Mesodermal cell (in vitro differentiated cells): ENCODE data around the gene ARID2.

ENCODE experiments used
- H3K27ac ChIP-seq: 2 replicates; pipeline ENCODE4 v1.7.0; 2013; ENCODE audit warnings: mild to moderate bottlenecking, low read depth, low read length, moderate library complexity; ENCODE audit not compliant: severe bottlenecking
- H3K36me3 ChIP-seq: 2 replicates; pipeline ENCODE4 v1.7.1; 2013; ENCODE audit warnings: mild to moderate bottlenecking, low read length, moderate library complexity; ENCODE audit not compliant: control insufficient read depth, insufficient read depth
- H3K4me1 ChIP-seq: one replicate; pipeline ENCODE4 v1.7.1; 2013; ENCODE audit warnings: mild to moderate bottlenecking, low read length; ENCODE audit not compliant: insufficient read depth, control insufficient read depth, poor library complexity, severe bottlenecking
- H3K4me3 ChIP-seq: 2 replicates; pipeline ENCODE4 v1.7.0; 2013; ENCODE audit warnings: low read length, control low read depth, mild to moderate bottlenecking; ENCODE audit not compliant: insufficient read depth, poor library complexity, severe bottlenecking; ENCODE audit errors: extremely low read depth
- H3K9me3 ChIP-seq: 2 replicates; pipeline ENCODE4 v1.7.1; 2013; ENCODE audit warnings: mild to moderate bottlenecking, low read length, moderate library complexity; ENCODE audit not compliant: control insufficient read depth
- WGBS, 2 experiments: methylation state at CpG; one replicate each; pipeline ENCODE4 v1.1.5; 2013; ENCODE audit warnings: missing lambda C conversion rate in 2 of 2; ENCODE audit not compliant: insufficient coverage in 2 of 2; 5-methylcytosine and 5-hydroxymethylcytosine counted together

Gene ARID2

DNA sequence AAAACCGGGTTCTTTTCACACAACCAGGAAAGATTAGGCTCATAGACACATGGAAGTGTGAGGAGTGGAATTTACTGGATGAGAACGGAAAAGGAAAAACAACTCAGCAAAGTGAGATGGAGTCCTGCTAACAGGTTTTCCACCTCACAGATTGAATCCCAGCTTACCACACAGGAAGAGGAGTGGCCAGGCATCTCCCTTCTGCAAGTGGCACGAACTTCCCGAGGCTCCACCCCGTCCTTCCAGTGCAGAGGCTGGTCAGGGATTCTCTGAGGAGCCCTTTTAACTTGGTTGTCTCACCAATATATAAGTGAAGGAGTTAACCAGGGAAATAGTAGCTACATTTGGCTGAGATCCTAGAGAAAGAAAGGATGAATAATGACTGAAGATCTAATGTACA, 158.0 kb downstream of the ARID2 start:
- Histone ChIP-seq H3K27ac (no peak overlapping the region), H3K36me3 (peaks cover 41% of the 10 kb centered on the region), H3K4me3 (no peak overlapping the region), H3K9me3 (peaks cover 14% of the 10 kb centered on the region), H3K4me1 (no peaks in the 10 kb centered on the region)
- WGBS, 2 experiments, result 83 to 100% methylated on average over 1 of the region's 5 CpGs

DNA sequence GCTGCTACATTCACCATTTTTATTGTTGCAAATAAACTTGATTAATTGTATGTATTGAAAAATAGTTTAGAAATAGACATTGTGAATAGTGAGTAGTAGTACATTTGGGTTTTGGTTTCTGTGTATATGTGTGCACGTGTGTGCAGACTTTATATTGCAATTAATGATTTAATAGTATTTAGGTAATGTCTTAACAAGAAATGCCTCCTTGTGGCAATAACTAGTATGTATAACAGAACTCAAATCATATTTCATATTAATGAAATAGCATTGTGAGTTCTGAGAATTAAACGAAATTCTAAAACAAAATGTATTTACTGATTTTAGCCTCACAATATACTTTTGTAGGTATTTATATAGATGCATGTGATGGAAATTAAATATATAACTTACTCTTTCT, 160.8 kb downstream of the ARID2 start:
- Histone ChIP-seq H3K4me3 (no peak overlapping the region), H3K27ac (no peak overlapping the region), H3K36me3 (peaks cover 47% of the 10 kb centered on the region), H3K9me3 (peaks cover 7% of the 10 kb centered on the region), H3K4me1 (no peaks in the 10 kb centered on the region)
- WGBS, 2 experiments, result no CpG with 5 or more reads among the region's 2 CpGs

DNA sequence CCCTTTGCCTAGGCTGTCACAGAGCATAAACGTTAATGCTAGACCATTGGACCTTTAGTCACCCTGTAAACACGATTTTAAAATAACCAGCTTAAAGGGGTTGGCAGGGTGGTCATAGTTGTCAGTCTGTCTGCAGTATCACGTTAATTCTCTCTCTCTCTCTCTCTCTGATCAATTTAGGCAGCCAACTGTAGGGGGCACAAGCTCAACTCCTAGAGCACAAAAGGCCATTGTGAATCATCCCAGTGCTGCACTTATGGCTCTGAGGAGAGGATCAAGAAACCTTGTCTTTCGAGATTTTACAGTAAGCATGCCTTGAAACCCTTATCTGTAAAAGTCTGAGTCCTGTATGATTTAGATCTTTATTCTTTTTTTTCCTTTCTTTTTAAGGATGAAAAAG, 163.7 kb downstream of the ARID2 start:
- H3K36me3 ChIP-seq, result peaks cover 56% of the 10 kb centered on the region
- WGBS, 2 experiments, result 20 to 46% methylated on average over 1 to 3 of the region's 4 CpGs
- H3K4me1 ChIP-seq, result no peaks in the 10 kb centered on the region
- no peak overlapping the region for H3K4me3 ChIP-seq
- no peaks in the 10 kb centered on the region for H3K9me3 ChIP-seq
- H3K27ac ChIP-seq, result no peak overlapping the region

DNA sequence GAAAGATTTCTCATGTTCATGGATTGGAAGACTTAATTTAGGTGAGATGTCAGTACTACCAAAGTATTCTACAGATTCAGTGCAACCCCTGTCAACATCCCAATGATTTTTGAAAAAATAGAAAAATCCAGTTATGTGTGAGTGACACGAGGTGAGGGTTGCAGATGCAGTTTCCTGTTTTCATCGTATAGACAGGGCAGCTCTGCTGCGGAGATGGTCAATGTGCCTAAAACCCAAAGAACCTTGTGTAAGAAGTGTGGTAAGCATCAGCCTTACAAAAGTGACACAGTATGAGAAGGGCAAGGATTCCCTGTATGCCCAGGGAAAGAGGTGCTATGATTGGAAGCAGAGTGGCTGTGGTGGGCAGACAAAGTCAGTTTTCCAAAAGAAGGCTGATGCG, 166.5 kb downstream of the ARID2 start:
- no peak overlapping the region for H3K4me3 ChIP-seq
- peaks cover 75% of the 10 kb centered on the region for H3K36me3 ChIP-seq

DNA sequence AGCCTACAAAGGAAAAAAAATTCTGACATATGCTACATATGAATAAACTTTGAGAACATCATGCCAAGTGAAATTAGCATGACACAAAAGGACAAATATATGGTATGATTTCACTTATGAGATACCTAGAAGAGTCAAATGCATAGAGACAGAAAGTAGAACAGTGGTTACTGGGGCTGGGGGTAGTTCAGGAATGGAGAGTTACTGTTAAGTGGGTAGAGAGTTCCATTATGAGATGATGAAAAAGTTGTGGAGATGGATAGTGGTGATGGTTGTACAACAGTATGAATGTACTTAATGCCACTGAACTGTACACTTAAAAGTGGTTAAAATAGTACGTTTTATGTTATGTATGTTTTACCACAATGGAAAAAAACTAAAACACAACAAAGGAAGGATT, 168.6 kb downstream of the ARID2 start:
- WGBS, 2 experiments, result no CpG with 5 or more reads among the region's 1 CpG
- H3K4me1 ChIP-seq, result no peaks in the 10 kb centered on the region
- H3K36me3 ChIP-seq, result peaks cover 70% of the 10 kb centered on the region
- no peaks in the 10 kb centered on the region for H3K9me3 ChIP-seq
- no peak overlapping the region for H3K27ac ChIP-seq
- no peak overlapping the region for H3K4me3 ChIP-seq

More for the DNA sequence above, 166.5 kb downstream of the ARID2 start:
- no peaks in the 10 kb centered on the region for H3K4me1 ChIP-seq
- no peaks in the 10 kb centered on the region for H3K9me3 ChIP-seq
- WGBS, 2 experiments, result 93 to 97% methylated on average over 4 of the region's 4 CpGs
- H3K27ac ChIP-seq, result no peak overlapping the region

DNA sequence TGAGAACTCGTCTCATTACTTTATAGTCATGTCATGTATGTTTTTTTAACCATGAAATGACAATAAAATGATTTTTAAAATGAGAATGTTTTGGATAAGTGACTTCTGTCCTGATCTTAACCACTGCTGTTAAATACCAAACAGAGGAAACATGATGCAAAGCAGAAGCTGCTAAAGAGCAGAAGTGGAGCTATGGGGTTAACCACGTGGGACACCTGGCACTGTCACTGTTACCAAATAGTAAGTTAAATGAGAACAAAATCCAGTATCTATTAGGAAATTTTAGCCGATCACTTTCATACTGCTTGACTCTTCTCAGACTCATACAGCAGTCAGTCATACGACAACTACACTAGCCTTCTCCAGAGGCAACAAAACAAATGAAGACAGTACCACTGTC, 178.4 kb downstream of the ARID2 start:
- Histone ChIP-seq H3K36me3 (peaks cover 31% of the 10 kb centered on the region), H3K4me1 (peaks cover 10% of the 10 kb centered on the region), H3K9me3 (no peaks in the 10 kb centered on the region), H3K27ac (no peak overlapping the region), H3K4me3 (no peak overlapping the region)
- WGBS, 2 experiments, result 94% methylated on average over 2 of the region's 4 CpGs; no CpG with 5 or more reads in 1 of the 2 experiments

DNA sequence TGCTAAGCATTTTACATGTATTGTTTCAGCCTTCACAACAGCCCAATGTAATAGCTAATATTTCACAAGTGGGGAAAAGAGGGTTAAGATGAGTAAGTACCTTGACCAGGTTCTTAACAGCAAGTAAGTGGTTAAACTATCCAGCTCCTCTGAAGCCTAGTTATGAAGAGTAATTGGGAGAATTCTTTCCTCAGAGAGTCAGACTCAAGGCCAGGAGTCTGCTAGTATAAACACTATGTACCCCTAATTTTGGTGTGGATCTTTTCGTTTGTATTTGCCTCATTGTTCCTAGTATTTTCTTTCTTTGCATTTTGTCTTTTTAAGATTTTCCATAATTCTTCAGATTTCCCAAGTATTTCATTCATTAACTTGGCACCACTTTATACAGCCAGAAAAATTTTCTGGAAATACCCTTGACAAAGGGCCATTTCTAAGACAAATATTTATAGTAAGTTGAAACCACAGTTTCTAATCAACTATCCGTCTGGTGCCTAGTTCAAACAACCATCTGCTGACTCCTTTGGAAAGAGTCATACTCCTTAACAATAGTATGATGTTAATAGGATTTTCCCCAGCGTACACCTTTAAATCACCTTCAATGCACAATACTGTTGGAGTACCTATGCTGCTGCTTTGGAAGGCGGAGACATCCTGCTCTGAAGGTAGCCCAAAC, 179.7 kb downstream of the ARID2 start:
- H3K27ac ChIP-seq, result no peak overlapping the region
- H3K36me3 ChIP-seq, result peaks cover 26% of the 10 kb centered on the region
- no peaks in the 10 kb centered on the region for H3K9me3 ChIP-seq
- 100% methylated on average over 1 of the region's 4 CpGs; no CpG with 5 or more reads in 1 of the 2 experiments for WGBS, 2 experiments
- peaks cover 17% of the 10 kb centered on the region for H3K4me1 ChIP-seq
- H3K4me3 ChIP-seq, result no peak overlapping the region

DNA sequence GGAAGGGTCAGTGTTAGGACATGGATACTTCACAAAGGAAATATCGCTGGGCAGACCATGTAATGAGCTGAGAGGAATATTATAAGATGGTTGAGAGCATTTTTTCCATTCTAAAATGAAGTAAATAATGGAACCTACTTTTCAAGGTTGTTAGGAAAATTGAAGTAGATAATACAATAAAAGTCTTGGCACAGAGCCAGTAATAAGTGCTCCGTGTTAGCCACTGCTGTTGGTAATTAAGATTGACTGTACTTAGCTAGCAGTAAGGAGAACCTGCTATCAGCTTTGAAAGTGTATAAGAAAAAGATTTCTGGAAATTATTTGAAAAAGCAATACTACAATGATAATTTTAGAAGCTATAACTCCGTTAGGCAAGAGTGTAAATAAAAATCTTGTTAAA, 183.3 kb downstream of the ARID2 start:
- peaks cover 12% of the 10 kb centered on the region for H3K4me1 ChIP-seq
- H3K4me3 ChIP-seq, result no peak overlapping the region
- H3K36me3 ChIP-seq, result peaks cover 14% of the 10 kb centered on the region
- no peak overlapping the region for H3K27ac ChIP-seq
- 83 to 100% methylated on average over 1 of the region's 3 CpGs for WGBS, 2 experiments
- no peaks in the 10 kb centered on the region for H3K9me3 ChIP-seq

DNA sequence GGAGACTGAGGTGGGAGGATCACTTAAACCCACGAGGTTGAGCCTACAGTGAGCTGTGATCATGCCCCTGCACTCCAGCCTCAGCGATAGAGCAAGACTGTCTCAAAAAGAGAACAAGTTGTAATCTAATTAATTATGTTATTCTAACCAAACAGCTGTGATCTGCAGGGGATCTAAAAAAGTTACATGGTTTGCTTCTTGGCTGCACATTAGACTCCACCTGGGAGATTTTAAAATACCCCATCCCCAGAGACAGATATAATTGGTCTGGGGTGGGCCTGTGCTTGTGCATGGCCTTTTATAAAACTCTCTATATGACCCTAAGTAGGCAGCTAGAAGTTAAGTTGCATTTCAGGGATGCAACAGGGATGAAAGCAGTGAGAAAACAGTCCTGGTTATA, 184.1 kb downstream of the ARID2 start:
- no peaks in the 10 kb centered on the region for H3K9me3 ChIP-seq
- H3K4me1 ChIP-seq, result peaks cover 12% of the 10 kb centered on the region
- H3K4me3 ChIP-seq, result no peak overlapping the region
- H3K36me3 ChIP-seq, result peaks cover 17% of the 10 kb centered on the region
- 67 to 100% methylated on average over 1 of the region's 2 CpGs for WGBS, 2 experiments
- H3K27ac ChIP-seq, result no peak overlapping the region

DNA sequence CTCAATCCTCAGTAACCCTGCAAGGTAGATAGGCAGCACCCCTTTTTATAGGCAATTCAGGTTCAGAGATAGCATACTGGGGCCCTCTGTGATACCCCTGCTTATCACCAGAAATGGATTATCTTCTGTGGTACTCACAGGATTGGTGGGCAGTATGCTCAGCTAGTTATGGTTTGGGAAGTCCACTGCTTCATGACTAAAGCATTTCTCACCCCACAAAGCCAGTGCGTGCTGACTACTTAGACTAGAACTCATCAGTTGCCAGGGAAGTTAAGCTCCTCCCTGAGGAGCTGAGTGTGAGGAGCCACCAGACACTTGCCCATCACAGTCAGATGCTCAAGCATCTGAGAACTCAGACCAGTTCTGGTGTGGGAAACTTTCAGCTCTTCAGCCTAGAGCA, 184.6 kb downstream of the ARID2 start:
- 20% methylated on average over 1 of the region's 1 CpG; no CpG with 5 or more reads in 1 of the 2 experiments for WGBS, 2 experiments
- H3K36me3 ChIP-seq, result peaks cover 17% of the 10 kb centered on the region
- H3K9me3 ChIP-seq, result no peaks in the 10 kb centered on the region
- H3K4me3 ChIP-seq, result no peak overlapping the region
- no peak overlapping the region for H3K27ac ChIP-seq
- H3K4me1 ChIP-seq, result peaks cover 12% of the 10 kb centered on the region

DNA sequence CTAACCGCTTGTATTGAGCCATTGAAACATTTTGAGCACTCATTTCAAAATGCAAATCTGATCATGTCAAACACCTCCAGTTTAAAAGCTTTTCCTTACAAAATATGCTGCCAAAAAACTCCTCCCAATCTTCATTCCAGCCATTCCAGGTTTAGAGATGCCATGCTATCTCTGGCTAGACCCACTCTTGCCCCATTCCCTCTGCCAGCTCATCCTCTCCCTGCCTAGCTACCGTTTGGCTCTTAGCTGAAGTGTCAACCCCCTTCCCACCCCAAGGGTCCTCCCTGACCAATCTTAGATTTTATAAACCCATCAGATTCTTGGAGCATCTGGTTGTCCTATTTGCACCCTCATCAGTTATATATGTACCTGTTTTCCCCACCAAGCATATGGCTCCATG, 185.9 kb downstream of the ARID2 start:
- no peaks in the 10 kb centered on the region for H3K9me3 ChIP-seq
- H3K27ac ChIP-seq, result no peak overlapping the region
- WGBS, 2 experiments, result 79 to 100% methylated on average over 2 of the region's 2 CpGs
- peaks cover 12% of the 10 kb centered on the region for H3K4me1 ChIP-seq
- H3K36me3 ChIP-seq, result peaks cover 19% of the 10 kb centered on the region
- H3K4me3 ChIP-seq, result no peak overlapping the region
